GM13976 (cell line): Measurements from ENCODE around the gene GPC6.

ENCODE experiments used
- DNase-seq: peaks from one replicate; pipeline ENCODE4 v3.0.0; 2012; ENCODE audit warnings: low spot score
- CTCF ChIP-seq: IDR thresholded peaks from 2 replicates; pipeline ENCODE4 v1.5.1; 2012; ENCODE audit warnings: borderline replicate concordance, mild to moderate bottlenecking; ENCODE audit not compliant: insufficient read depth; ENCODE audit errors: extremely low read depth, missing control alignments, control extremely low read depth
- in situ Hi-C: fragments of 300-500 bp; cut with MboI; formaldehyde crosslinking; loops from one replicate; pipeline ENCODE4 v1.12.0; 2022; ENCODE audit warnings: low sequenced_read_pairs, mixed read lengths, inconsistent platforms; ENCODE audit not compliant: unreplicated experiment

The GPC6 gene

GRCh38 chr13:93708308-93709075, 481.9 kb downstream of the GPC6 start:
- in situ Hi-C loops: no loop called here
- no peak for TF ChIP-seq CTCF
- DNase-seq: no peak

GRCh38 chr13:93709506-93710244, 483.1 kb downstream of the GPC6 start:
- in situ Hi-C loops: no loop called here
- no peak for DNase-seq
- no peak for TF ChIP-seq CTCF

- in situ Hi-C loops: no loop called here
- no peak for DNase-seq
- no peak for TF ChIP-seq CTCF
These were observed 487.6 kb downstream of the GPC6 start for GRCh38 chr13:93714171-93714570.

GRCh38 chr13:93715866-93716265, 489.3 kb downstream of the GPC6 start:
- in situ Hi-C loops: no loop called here
- TF ChIP-seq CTCF: no peak
- DNase-seq: no peak

GRCh38 chr13:93716623-93717022, 490.0 kb downstream of the GPC6 start:
- no peak for TF ChIP-seq CTCF
- in situ Hi-C loops: no loop called here
- DNase-seq: no peak

GRCh38 chr13:93721483-93721882, 494.9 kb downstream of the GPC6 start:
- in situ Hi-C loops: no loop called here
- TF ChIP-seq CTCF: no peak
- DNase-seq: no peak
